OCI-LY3 (cell line): ENCODE measurements around the gene HMGXB4.

Source experiments
- H2AFZ ChIP-seq: fragments of 200-600, 300-600 bp; shearing (Covaris generic); 2 replicates; pipeline ENCODE4 v1.6.0; 2014; ENCODE audit warnings: antibody characterized with exemption, low read depth, low read length
- H3K27ac ChIP-seq: fragments of 200-600, 300-600 bp; sonication (generic); 2 replicates; pipeline ENCODE4 v1.5.1; 2014; ENCODE audit warnings: mild to moderate bottlenecking, low read length, moderate library complexity, mixed read lengths
- H3K27me3 ChIP-seq: fragments of 200-600, 300-600 bp; sonication (generic); 2 replicates; pipeline ENCODE4 v1.6.1; 2014; ENCODE audit warnings: low read depth, low read length, mixed read lengths
- H3K36me3 ChIP-seq: fragments of 200-600, 300-600 bp; sonication (generic); replicated peaks from 2 replicates; pipeline ENCODE3; 2014; ENCODE audit warnings: low read depth, low read length, mixed read lengths
- H3K4me1 ChIP-seq: fragments of 300-600, 200-600 bp; sonication (generic); 2 replicates; pipeline ENCODE4 v1.6.1; 2014; ENCODE audit warnings: low read length, mixed read lengths
- H3K4me2 ChIP-seq: fragments of 200-600, 300-600 bp; sonication (generic); 2 replicates; pipeline ENCODE4 v1.6.1; 2014; ENCODE audit warnings: low read length, mixed read lengths
- H3K4me3 ChIP-seq: fragments of 300-600, 200-600 bp; sonication (generic); 2 replicates; pipeline ENCODE4 v1.5.1; 2014; ENCODE audit warnings: antibody characterized with exemption, mild to moderate bottlenecking, low read length, moderate library complexity
- H3K79me2 ChIP-seq: fragments of 300-600, 200-600 bp; shearing (Covaris generic); 2 replicates; pipeline ENCODE4 v1.6.1; 2014; ENCODE audit warnings: mild to moderate bottlenecking, low read length, mixed read lengths
- H3K9ac ChIP-seq: fragments of 300-600, 200-600 bp; shearing (Covaris generic); 2 replicates; pipeline ENCODE4 v1.6.0; 2014; ENCODE audit warnings: mild to moderate bottlenecking, low read length, moderate library complexity
- H3K9me3 ChIP-seq: fragments of 200-600, 300-600 bp; shearing (Covaris generic); 2 replicates; pipeline ENCODE4 v1.6.1; 2014; ENCODE audit warnings: low read length, mixed read lengths; ENCODE audit not compliant: insufficient read depth
- H4K20me1 ChIP-seq: fragments of 200-600, 300-600 bp; sonication (generic); 2 replicates; pipeline ENCODE4 v1.6.1; 2016; ENCODE audit warnings: low read length, mixed read lengths; ENCODE audit not compliant: insufficient read depth
- EZH2phosphoT487 ChIP-seq: fragments of 200-600 bp; shearing (Covaris generic); IDR thresholded peaks from 2 replicates; pipeline ENCODE4 v1.6.1; 2018; ENCODE audit warnings: antibody characterized with exemption, mixed run types, low read depth
- TF ChIP-seq, protein P1 (sequence below): fragments of 200-600, 300-600 bp; sonication (generic); IDR thresholded peaks from 2 replicates; pipeline ENCODE4 v1.5.1; 2014; ENCODE audit warnings: antibody characterized with exemption, low read length, low read depth

Gene HMGXB4

DNA sequence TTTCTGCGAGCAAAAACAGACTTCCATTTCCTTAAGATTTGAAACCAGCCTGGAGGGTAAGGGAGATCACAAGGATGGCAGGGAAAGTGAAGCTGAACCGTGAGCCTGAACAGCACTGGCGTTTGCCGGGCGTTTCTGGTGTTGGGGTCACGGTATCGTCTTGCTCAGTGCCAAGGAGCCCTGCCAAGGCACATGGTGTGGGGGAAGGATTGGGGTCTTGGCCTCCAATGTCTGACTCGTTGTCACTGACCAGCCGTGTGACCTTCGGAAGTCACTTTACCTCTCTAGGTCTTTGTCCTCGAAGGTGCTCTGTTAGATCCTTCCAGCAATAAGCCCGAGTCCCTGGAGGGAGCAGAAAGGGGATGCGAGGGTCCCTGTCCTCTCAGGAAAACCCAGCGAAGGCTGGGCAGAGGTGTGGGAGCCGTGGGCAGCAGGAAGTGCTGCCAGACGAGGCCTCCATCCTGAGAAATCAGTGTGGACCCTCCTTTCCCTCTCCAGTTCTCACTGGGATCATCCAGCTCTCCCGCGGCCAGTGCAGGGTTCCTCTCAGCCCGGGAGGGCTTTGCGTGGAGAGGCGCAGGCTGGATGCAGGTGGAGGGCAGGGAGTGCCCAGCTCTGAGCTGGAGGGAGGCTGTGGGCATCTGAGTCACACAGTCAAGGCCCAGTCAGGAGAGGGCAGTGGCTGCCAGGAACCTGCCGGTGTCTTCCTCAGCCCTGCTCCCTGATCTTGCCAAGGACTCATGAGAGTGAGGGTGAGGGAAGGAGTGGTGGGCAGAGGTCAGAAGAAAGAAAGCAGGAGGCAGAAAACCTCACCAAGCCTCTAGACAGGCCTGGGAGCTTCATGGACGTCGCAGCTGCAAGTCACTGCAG is 61.3 kb downstream of the HMGXB4 start:
- Histone ChIP-seq H4K20me1 (no peaks in the 10 kb centered on the region), H3K79me2 (no peaks in the 10 kb centered on the region), H3K9me3 (no peaks in the 10 kb centered on the region), H3K9ac (no peak overlapping the region), H3K4me1 (peaks cover 4% of the 10 kb centered on the region; the same call in 1 of the 2 replicates), H2AFZ (no peak overlapping the region), H3K4me2 (no peak overlapping the region), H3K4me3 (no peak overlapping the region), H3K36me3 (peaks cover 6% of the 10 kb centered on the region), H3K27me3 (no peaks in the 10 kb centered on the region), H3K27ac (no peak overlapping the region)
- TF ChIP-seq, protein P1, sequence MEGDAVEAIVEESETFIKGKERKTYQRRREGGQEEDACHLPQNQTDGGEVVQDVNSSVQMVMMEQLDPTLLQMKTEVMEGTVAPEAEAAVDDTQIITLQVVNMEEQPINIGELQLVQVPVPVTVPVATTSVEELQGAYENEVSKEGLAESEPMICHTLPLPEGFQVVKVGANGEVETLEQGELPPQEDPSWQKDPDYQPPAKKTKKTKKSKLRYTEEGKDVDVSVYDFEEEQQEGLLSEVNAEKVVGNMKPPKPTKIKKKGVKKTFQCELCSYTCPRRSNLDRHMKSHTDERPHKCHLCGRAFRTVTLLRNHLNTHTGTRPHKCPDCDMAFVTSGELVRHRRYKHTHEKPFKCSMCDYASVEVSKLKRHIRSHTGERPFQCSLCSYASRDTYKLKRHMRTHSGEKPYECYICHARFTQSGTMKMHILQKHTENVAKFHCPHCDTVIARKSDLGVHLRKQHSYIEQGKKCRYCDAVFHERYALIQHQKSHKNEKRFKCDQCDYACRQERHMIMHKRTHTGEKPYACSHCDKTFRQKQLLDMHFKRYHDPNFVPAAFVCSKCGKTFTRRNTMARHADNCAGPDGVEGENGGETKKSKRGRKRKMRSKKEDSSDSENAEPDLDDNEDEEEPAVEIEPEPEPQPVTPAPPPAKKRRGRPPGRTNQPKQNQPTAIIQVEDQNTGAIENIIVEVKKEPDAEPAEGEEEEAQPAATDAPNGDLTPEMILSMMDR = no peak
- no peak for TF ChIP-seq EZH2phosphoT487

DNA sequence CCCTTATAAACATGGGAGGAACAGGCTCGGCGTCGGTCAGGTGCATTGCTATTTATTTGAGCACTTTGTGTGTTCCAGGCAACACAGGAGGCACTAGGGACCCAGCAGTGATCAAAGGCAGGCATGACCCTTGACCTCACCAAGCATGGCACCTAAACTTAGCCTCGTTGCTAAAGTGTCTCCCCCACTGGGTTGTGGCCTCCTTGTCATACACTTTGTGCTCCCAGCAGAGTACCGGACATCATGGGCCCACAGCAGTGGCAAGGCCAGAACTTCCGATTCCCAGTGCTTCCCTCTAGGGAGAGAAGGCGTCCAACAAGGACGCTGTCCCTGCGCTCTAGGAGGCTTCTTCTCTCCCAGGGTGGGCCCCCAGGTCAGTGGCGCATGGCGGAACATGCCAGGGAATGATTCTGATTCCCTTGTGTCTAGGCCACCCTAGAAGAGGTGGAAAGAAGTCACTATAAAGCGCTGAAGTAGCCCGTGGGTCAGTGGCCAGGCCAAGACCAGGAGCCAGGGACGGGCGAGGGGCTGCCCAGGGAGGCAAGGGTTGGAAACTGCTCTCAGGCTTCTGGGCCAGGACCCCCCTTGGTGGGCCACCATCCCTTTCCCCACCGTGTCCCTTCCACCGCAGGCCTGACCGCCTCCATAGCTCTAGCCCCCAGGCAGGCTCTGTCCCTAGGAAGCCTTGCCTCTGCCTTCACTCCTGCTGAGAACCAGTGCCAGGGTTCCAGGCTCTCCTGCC is 62.1 kb downstream of the HMGXB4 start:
- TF ChIP-seq EZH2phosphoT487 = no peak
- TF ChIP-seq, protein P1 = no peak
- no peak overlapping the region for H3K9ac ChIP-seq
- no peaks in the 10 kb centered on the region for H3K9me3 ChIP-seq
- H3K4me3 ChIP-seq = no peak overlapping the region
- peaks cover 11% of the 10 kb centered on the region for H3K36me3 ChIP-seq
- H3K79me2 ChIP-seq = no peaks in the 10 kb centered on the region
- H3K27ac ChIP-seq = no peak overlapping the region
- H3K4me2 ChIP-seq = no peak overlapping the region
- H3K27me3 ChIP-seq = no peaks in the 10 kb centered on the region
- H3K4me1 ChIP-seq = no peaks in the 10 kb centered on the region
- H2AFZ ChIP-seq = no peak overlapping the region
- H4K20me1 ChIP-seq = no peaks in the 10 kb centered on the region

DNA sequence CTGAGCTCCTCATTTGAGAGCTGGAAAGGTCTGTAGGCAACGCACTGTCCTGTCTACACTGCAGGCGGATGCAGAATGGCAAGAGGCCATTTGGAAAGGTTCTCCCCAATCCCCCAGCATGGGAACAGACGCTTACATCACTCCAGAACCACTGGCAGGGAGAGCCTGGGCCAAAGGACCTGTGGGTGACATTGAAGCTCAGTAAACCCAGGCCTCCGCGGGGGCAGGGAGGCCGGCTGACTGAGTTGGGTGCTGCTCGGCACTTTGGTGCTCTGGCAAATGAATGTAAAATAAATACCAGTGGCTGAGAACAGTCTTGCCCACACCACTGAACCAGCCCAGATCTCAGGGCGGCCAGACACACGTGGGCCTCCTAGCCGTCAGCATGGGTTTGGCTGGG is 64.8 kb downstream of the HMGXB4 start:
- Histone ChIP-seq H3K4me1 (no peaks in the 10 kb centered on the region), H4K20me1 (no peaks in the 10 kb centered on the region), H3K4me2 (no peak overlapping the region), H2AFZ (no peak overlapping the region), H3K79me2 (no peaks in the 10 kb centered on the region), H3K27ac (no peak overlapping the region), H3K36me3 (peaks cover 11% of the 10 kb centered on the region), H3K9ac (no peak overlapping the region), H3K27me3 (no peaks in the 10 kb centered on the region), H3K9me3 (no peaks in the 10 kb centered on the region), H3K4me3 (no peak overlapping the region)
- TF ChIP-seq EZH2phosphoT487 = no peak
- TF ChIP-seq, protein P1 = no peak

DNA sequence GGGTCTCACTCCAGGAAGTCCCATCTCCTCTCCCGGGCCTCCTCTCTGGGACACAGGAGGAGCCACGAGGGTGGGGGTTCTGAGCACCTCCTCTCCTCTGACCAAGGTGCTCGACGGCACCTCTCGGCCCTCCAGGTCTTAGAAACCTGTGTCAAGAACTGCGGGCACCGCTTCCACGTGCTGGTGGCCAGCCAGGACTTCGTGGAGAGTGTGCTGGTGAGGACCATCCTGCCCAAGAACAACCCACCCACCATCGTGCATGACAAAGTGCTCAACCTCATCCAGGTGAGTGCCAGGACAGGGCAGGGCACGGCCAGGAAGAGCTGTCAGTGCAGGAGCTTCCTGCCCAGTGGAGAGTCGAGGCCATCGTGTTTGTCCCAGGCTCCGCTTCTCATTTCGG is 65.6 kb downstream of the HMGXB4 start:
- Histone ChIP-seq H3K9me3 (no peaks in the 10 kb centered on the region), H3K27ac (no peak overlapping the region), H4K20me1 (no peaks in the 10 kb centered on the region), H3K27me3 (no peaks in the 10 kb centered on the region), H3K79me2 (no peaks in the 10 kb centered on the region), H3K9ac (no peak overlapping the region), H3K4me1 (no peaks in the 10 kb centered on the region), H2AFZ (no peak overlapping the region), H3K4me3 (no peak overlapping the region), H3K36me3 (peaks cover 15% of the 10 kb centered on the region), H3K4me2 (no peak overlapping the region)
- TF ChIP-seq, protein P1 = no peak
- TF ChIP-seq EZH2phosphoT487 = no peak
